Testis (tissue), 3 donors: ENCODE data around the gene CA12. TPM values are rescaled to one million over a fixed set of nuclear protein-coding genes. Genes with fewer than 3 reads are reported as not detected.

Experiments used
- DNase-seq: peaks from one replicate; pipeline ENCODE4 v3.0.0-alpha.2; 2019
- H3K27ac ChIP-seq, 2 donors: fragments of 200-600 bp; sonication (generic); one replicate each; pipeline ENCODE4 v1.5.1; 2019
- H3K27me3 ChIP-seq: fragments of 200-600 bp; sonication (generic); one replicate; pipeline ENCODE4 v1.5.1; 2019
- H3K36me3 ChIP-seq: fragments of 200-600 bp; sonication (generic); one replicate; pipeline ENCODE4 v1.5.1; 2017; ENCODE audit warnings: low read depth; ENCODE audit errors: missing control alignments
- H3K4me1 ChIP-seq: fragments of 200-600 bp; sonication (generic); one replicate; pipeline ENCODE4 v1.5.1; 2019
- H3K4me3 ChIP-seq, 2 donors: fragments of 200-600 bp; sonication (generic); one replicate each; pipeline ENCODE4 v1.5.1; 2017 to 2019
- H3K9me3 ChIP-seq: fragments of 200-600 bp; sonication (generic); one replicate; pipeline ENCODE4 v1.5.1; 2017
- CTCF ChIP-seq, 3 experiments: fragments of 450-650 bp in 2 of 3; fragments of 200-600 bp in 1 of 3; sonication (generic) in 1 of 3; IDR thresholded peaks; one replicate each; pipeline ENCODE4 v1.5.1; 2016 to 2019; ENCODE audit warnings: antibody characterized with exemption in 3 of 3, mild to moderate bottlenecking in 2 of 3, moderate library complexity in 1 of 3
- POLR2A ChIP-seq: fragments of 450-650 bp; IDR thresholded peaks from one replicate; pipeline ENCODE4 v1.6.1; 2017; ENCODE audit warnings: antibody characterized with exemption, mild to moderate bottlenecking, moderate library complexity
- WGBS, 2 donors: methylation state at CpG; one replicate each; pipeline ENCODE4 v1.1.5; 2018; 5-methylcytosine and 5-hydroxymethylcytosine counted together
- intact Hi-C: fragments of 100-400 bp; cut with DNase I; formaldehyde crosslinking; loops from one replicate; pipeline ENCODE4 v1.15.1; 2023; ENCODE audit warnings: low total_unique reads
- polyA plus RNA-seq: library from polyadenylated mRNA; stranded (reverse); fragments of 350-450 nt; fragmentation: Illumina TruSeq; extraction: RNeasy Lipid Tissue Mini Kit (QIAGEN cat#74804); gene quantifications from one replicate; pipeline ENCODE4 v1.2.3, GENCODE V29; 2014; ENCODE audit warnings: low read depth, low replicate concordance; ENCODE audit not compliant: insufficient read depth
- total RNA-seq, 2 donors: library from RNA; depleted of rRNA; stranded (reverse); fragments of >200 nt; gene quantifications; one replicate each; pipeline ENCODE4 v1.2.3, GENCODE V29; 2016

The CA12 gene
- total and polyA plus RNA-seq, 3 donors from 2014 or later: 0.55 to 8.0 (median 0.68) TPM

- no peaks in the 10 kb centered on the region for H3K36me3 ChIP-seq
Measured at GRCh38 chr15:63338170-63338569, 43.5 kb downstream of the CA12 start.

GRCh38 chr15:63337046-63337445 lies 44.6 kb downstream of the CA12 start:
- DNase-seq: no peak
- no peak overlapping the region for H3K4me3 ChIP-seq
- no peaks in the 10 kb centered on the region for H3K36me3 ChIP-seq
- no peak for TF ChIP-seq POLR2A
- no peak for TF ChIP-seq CTCF (IDR thresholded peaks at IDR 0.05)
- no peak overlapping the region for H3K27ac ChIP-seq
- 94 to 96% methylated on average over 4 of the region's 4 CpGs for WGBS, 2 donors
- no peaks in the 10 kb centered on the region for H3K9me3 ChIP-seq
- no peaks in the 10 kb centered on the region for H3K4me1 ChIP-seq
- H3K27me3 ChIP-seq: no peaks in the 10 kb centered on the region
- intact Hi-C loops: no loop called here

More at GRCh38 chr15:63338170-63338569, 43.5 kb downstream of the CA12 start:
- intact Hi-C loops: no loop called here
- no peaks in the 10 kb centered on the region for H3K27me3 ChIP-seq
- no peak for DNase-seq
- H3K4me3 ChIP-seq: no peak overlapping the region
- H3K27ac ChIP-seq: no peak overlapping the region
- H3K4me1 ChIP-seq: no peaks in the 10 kb centered on the region
- no peaks in the 10 kb centered on the region for H3K9me3 ChIP-seq
- no peak for TF ChIP-seq CTCF (IDR thresholded peaks at IDR 0.05)

GRCh38 chr15:63335543-63336240 lies 46.0 kb downstream of the CA12 start:
- Histone ChIP-seq H3K36me3 (no peaks in the 10 kb centered on the region), H3K4me1 (peaks cover 3% of the 10 kb centered on the region), H3K27ac (no peak overlapping the region), H3K4me3 (no peak overlapping the region), H3K9me3 (no peaks in the 10 kb centered on the region), H3K27me3 (no peaks in the 10 kb centered on the region)
- DNase-seq: no peak
- WGBS, 2 donors: 77 to 91% methylated on average over 8 of the region's 8 CpGs
- no peak for TF ChIP-seq CTCF (IDR thresholded peaks at IDR 0.05)
- no peak for TF ChIP-seq POLR2A
- intact Hi-C loops: no loop called here

GRCh38 chr15:63334821-63335220 lies 46.8 kb downstream of the CA12 start:
- no peak overlapping the region for H3K4me3 ChIP-seq
- TF ChIP-seq CTCF (IDR thresholded peaks at IDR 0.05) (no peak), POLR2A (no peak)
- DNase-seq: no peak
- no peaks in the 10 kb centered on the region for H3K36me3 ChIP-seq
- no peaks in the 10 kb centered on the region for H3K27me3 ChIP-seq
- H3K9me3 ChIP-seq: no peaks in the 10 kb centered on the region
- WGBS, 2 donors: 87 to 89% methylated on average over 2 of the region's 2 CpGs
- peaks cover 3% of the 10 kb centered on the region for H3K4me1 ChIP-seq
- intact Hi-C loops: no loop called here
- H3K27ac ChIP-seq: no peak overlapping the region
